ENCODE data around the gene MBD6.

MBD6 gene

GRCh38 chr12:57511161-57511560, 11.5 kb upstream of the MBD6 start:
- no peaks in the 10 kb centered on the region for H3K4me1 ChIP-seq (ENCODE audit: control insufficient read depth in 2 of 2, insufficient read depth in 1 of 2, low read depth in 1 of 2, low read length in 2 of 2)
- H2BK5ac ChIP-seq (ENCODE audit: low read length) = no peak overlapping the region
- no peak overlapping the region for H3K27ac ChIP-seq (replicated peaks; ENCODE audit: low read length)
- no peaks in the 10 kb centered on the region for H3K79me1 ChIP-seq (ENCODE audit: low read depth, low read length)
- peaks cover 39 to 80% of the 10 kb centered on the region in 2 donors for H3K36me3 ChIP-seq (replicated peaks in 1 of 2; ENCODE audit: control insufficient read depth in 2 of 2, insufficient read depth in 2 of 2, low read length in 2 of 2)
- H3K23ac ChIP-seq (ENCODE audit: low read depth, low read length, poor library complexity) = no peak overlapping the region
- H2AFZ ChIP-seq (ENCODE audit: low read length) = no peak overlapping the region
- no peak overlapping the region for H3K4me3 ChIP-seq (ENCODE audit: low read length in 2 of 2)
- no peak overlapping the region for H3K4ac ChIP-seq (ENCODE audit: low read length)
- H2BK12ac ChIP-seq (ENCODE audit: low read length) = no peak overlapping the region
- H4K8ac ChIP-seq (ENCODE audit: low read depth, low read length) = no peak overlapping the region
- no peak overlapping the region for H2BK120ac ChIP-seq (ENCODE audit: low read depth, low read length)
- H3K9me3 ChIP-seq (replicated peaks in 1 of 2; ENCODE audit: control insufficient read depth in 2 of 2, insufficient read depth in 1 of 2, low read depth in 1 of 2, low read length in 2 of 2) = peaks cover under 1 to 7% of the 10 kb centered on the region in 2 donors
- H3K9ac ChIP-seq (ENCODE audit: low read depth, low read length, poor library complexity) = no peak overlapping the region
- no CpG with 5 or more reads among the region's 4 CpGs for WGBS, 2 donors (ENCODE audit: extremely low coverage in 2 of 2, insufficient read length in 2 of 2, insufficient replicate concordance in 1 of 2)
- H2BK15ac ChIP-seq (ENCODE audit: low read length) = no peak overlapping the region
- DNase-seq (ENCODE audit: low spot score) = no peak
- H4K91ac ChIP-seq (ENCODE audit: low read depth, low read length, poor library complexity) = no peak overlapping the region
- H2AK5ac ChIP-seq (ENCODE audit: low read depth, low read length) = no peak overlapping the region
- no peak overlapping the region for H3K18ac ChIP-seq (ENCODE audit: low read length)
- no peak overlapping the region for H3K14ac ChIP-seq (ENCODE audit: low read length)
- no peak overlapping the region for H3K4me2 ChIP-seq (ENCODE audit: insufficient read depth, low read length, poor library complexity, severe bottlenecking)
- H3K27me3 ChIP-seq (ENCODE audit: control insufficient read depth in 3 of 3, insufficient read depth in 3 of 3, low read depth in 1 of 3, low read length in 3 of 3) = no peaks in the 10 kb centered on the region

GRCh38 chr12:57511588-57512325, 10.9 kb upstream of the MBD6 start:
- Histone ChIP-seq H3K27ac (replicated peaks; ENCODE audit: low read length) (no peak overlapping the region), H4K91ac (ENCODE audit: low read depth, low read length, poor library complexity) (no peak overlapping the region), H3K14ac (ENCODE audit: low read length) (no peak overlapping the region), H3K4me1 (ENCODE audit: control insufficient read depth in 2 of 2, insufficient read depth in 1 of 2, low read depth in 1 of 2, low read length in 2 of 2) (no peaks in the 10 kb centered on the region), H3K4me3 (ENCODE audit: low read length in 2 of 2) (no peak overlapping the region), H2BK12ac (ENCODE audit: low read length) (no peak overlapping the region), H3K23ac (ENCODE audit: low read depth, low read length, poor library complexity) (no peak overlapping the region), H3K4ac (ENCODE audit: low read length) (no peak overlapping the region), H3K9me3 (replicated peaks in 1 of 2; ENCODE audit: control insufficient read depth in 2 of 2, insufficient read depth in 1 of 2, low read depth in 1 of 2, low read length in 2 of 2) (peaks cover 0 to 2% of the 10 kb centered on the region in 2 donors), H3K27me3 (ENCODE audit: control insufficient read depth in 3 of 3, insufficient read depth in 3 of 3, low read depth in 1 of 3, low read length in 3 of 3) (no peaks in the 10 kb centered on the region), H3K9ac (ENCODE audit: low read depth, low read length, poor library complexity) (no peak overlapping the region), H3K18ac (ENCODE audit: low read length) (no peak overlapping the region), H2BK120ac (ENCODE audit: low read depth, low read length) (no peak overlapping the region), H2BK5ac (ENCODE audit: low read length) (no peak overlapping the region), H2BK15ac (ENCODE audit: low read length) (no peak overlapping the region), H3K79me1 (ENCODE audit: low read depth, low read length) (no peaks in the 10 kb centered on the region), H3K4me2 (ENCODE audit: insufficient read depth, low read length, poor library complexity, severe bottlenecking) (no peak overlapping the region), H2AK5ac (ENCODE audit: low read depth, low read length) (no peak overlapping the region), H2AFZ (ENCODE audit: low read length) (no peak overlapping the region), H3K36me3 (replicated peaks in 1 of 2; ENCODE audit: control insufficient read depth in 2 of 2, insufficient read depth in 2 of 2, low read length in 2 of 2) (peaks cover 41 to 81% of the 10 kb centered on the region in 2 donors), H4K8ac (ENCODE audit: low read depth, low read length) (no peak overlapping the region)
- DNase-seq (ENCODE audit: low spot score) = no peak
- no CpG with 5 or more reads among the region's 7 CpGs for WGBS, 2 donors (ENCODE audit: extremely low coverage in 2 of 2, insufficient read length in 2 of 2, insufficient replicate concordance in 1 of 2)

GRCh38 chr12:57512665-57513064, 10.0 kb upstream of the MBD6 start:
- Histone ChIP-seq H3K18ac (ENCODE audit: low read length) (no peak overlapping the region), H3K36me3 (replicated peaks in 1 of 2; ENCODE audit: control insufficient read depth in 2 of 2, insufficient read depth in 2 of 2, low read length in 2 of 2) (peaks cover 47 to 90% of the 10 kb centered on the region in 2 donors), H3K27me3 (ENCODE audit: control insufficient read depth in 3 of 3, insufficient read depth in 3 of 3, low read depth in 1 of 3, low read length in 3 of 3) (no peaks in the 10 kb centered on the region), H2BK12ac (ENCODE audit: low read length) (no peak overlapping the region), H3K4me2 (ENCODE audit: insufficient read depth, low read length, poor library complexity, severe bottlenecking) (no peak overlapping the region), H3K23ac (ENCODE audit: low read depth, low read length, poor library complexity) (no peak overlapping the region), H3K4me1 (ENCODE audit: control insufficient read depth in 2 of 2, insufficient read depth in 1 of 2, low read depth in 1 of 2, low read length in 2 of 2) (no peaks in the 10 kb centered on the region), H2BK5ac (ENCODE audit: low read length) (no peak overlapping the region), H3K27ac (replicated peaks; ENCODE audit: low read length) (no peak overlapping the region), H3K14ac (ENCODE audit: low read length) (no peak overlapping the region), H2AK5ac (ENCODE audit: low read depth, low read length) (no peak overlapping the region), H3K9ac (ENCODE audit: low read depth, low read length, poor library complexity) (no peak overlapping the region), H3K4ac (ENCODE audit: low read length) (no peak overlapping the region), H3K79me1 (ENCODE audit: low read depth, low read length) (no peaks in the 10 kb centered on the region), H2BK120ac (ENCODE audit: low read depth, low read length) (no peak overlapping the region), H2AFZ (ENCODE audit: low read length) (no peak overlapping the region), H4K8ac (ENCODE audit: low read depth, low read length) (no peak overlapping the region), H3K4me3 (ENCODE audit: low read length in 2 of 2) (no peak overlapping the region), H3K9me3 (replicated peaks in 1 of 2; ENCODE audit: control insufficient read depth in 2 of 2, insufficient read depth in 1 of 2, low read depth in 1 of 2, low read length in 2 of 2) (peaks cover 0 to 2% of the 10 kb centered on the region in 2 donors), H2BK15ac (ENCODE audit: low read length) (no peak overlapping the region), H4K91ac (ENCODE audit: low read depth, low read length, poor library complexity) (no peak overlapping the region)
- no peak for DNase-seq (ENCODE audit: low spot score)
- WGBS, 2 donors (ENCODE audit: extremely low coverage in 2 of 2, insufficient read length in 2 of 2, insufficient replicate concordance in 1 of 2) = no CpG with 5 or more reads among the region's 6 CpGs

- no peak for DNase-seq (ENCODE audit: low spot score)
- Histone ChIP-seq H2AFZ (ENCODE audit: low read length) (no peak overlapping the region), H2BK5ac (ENCODE audit: low read length) (no peak overlapping the region), H2BK12ac (ENCODE audit: low read length) (no peak overlapping the region), H3K9ac (ENCODE audit: low read depth, low read length, poor library complexity) (no peak overlapping the region), H3K18ac (ENCODE audit: low read length) (no peak overlapping the region), H2BK120ac (ENCODE audit: low read depth, low read length) (no peak overlapping the region), H3K23ac (ENCODE audit: low read depth, low read length, poor library complexity) (no peak overlapping the region), H3K4me3 (ENCODE audit: low read length in 2 of 2) (no peak overlapping the region), H3K14ac (ENCODE audit: low read length) (no peak overlapping the region), H3K79me1 (ENCODE audit: low read depth, low read length) (no peaks in the 10 kb centered on the region), H3K36me3 (replicated peaks in 1 of 2; ENCODE audit: control insufficient read depth in 2 of 2, insufficient read depth in 2 of 2, low read length in 2 of 2) (peaks cover 47 to 96% of the 10 kb centered on the region in 2 donors), H3K4me1 (ENCODE audit: control insufficient read depth in 2 of 2, insufficient read depth in 1 of 2, low read depth in 1 of 2, low read length in 2 of 2) (no peaks in the 10 kb centered on the region), H4K91ac (ENCODE audit: low read depth, low read length, poor library complexity) (no peak overlapping the region), H2BK15ac (ENCODE audit: low read length) (no peak overlapping the region), H3K9me3 (replicated peaks in 1 of 2; ENCODE audit: control insufficient read depth in 2 of 2, insufficient read depth in 1 of 2, low read depth in 1 of 2, low read length in 2 of 2) (peaks cover 0 to 2% of the 10 kb centered on the region in 2 donors), H3K27ac (replicated peaks; ENCODE audit: low read length) (no peak overlapping the region), H4K8ac (ENCODE audit: low read depth, low read length) (no peak overlapping the region), H3K27me3 (ENCODE audit: control insufficient read depth in 3 of 3, insufficient read depth in 3 of 3, low read depth in 1 of 3, low read length in 3 of 3) (no peaks in the 10 kb centered on the region), H2AK5ac (ENCODE audit: low read depth, low read length) (no peak overlapping the region), H3K4ac (ENCODE audit: low read length) (no peak overlapping the region), H3K4me2 (ENCODE audit: insufficient read depth, low read length, poor library complexity, severe bottlenecking) (no peak overlapping the region)
- WGBS, 2 donors (ENCODE audit: extremely low coverage in 2 of 2, insufficient read length in 2 of 2, insufficient replicate concordance in 1 of 2) = no CpG with 5 or more reads among the region's 5 CpGs
Measured at GRCh38 chr12:57513266-57513665, 9.4 kb upstream of the MBD6 start.

Measured in neuronal stem cell (in vitro differentiated cells).